Osteocyte (in vitro differentiated cells): Measurements from ENCODE around the gene FRAS1. TPM values are rescaled to one million over a fixed set of nuclear protein-coding genes. Genes with fewer than 3 reads are reported as not detected.

ENCODE experiments used
- DNase-seq: peaks from one replicate; pipeline ENCODE4 v3.0.0; 2021; ENCODE audit warnings: mixed read lengths; ENCODE audit not compliant: unreplicated experiment; ENCODE audit errors: extremely low spot score
- H3K27ac Mint-ChIP-seq: one replicate; pipeline ENCODE4 v1.8.0; 2021; ENCODE audit warnings: mild to moderate bottlenecking, mixed read lengths; ENCODE audit not compliant: unreplicated experiment
- H3K27me3 Mint-ChIP-seq: one replicate; pipeline ENCODE4 v1.8.0; 2021; ENCODE audit warnings: mixed read lengths; ENCODE audit not compliant: unreplicated experiment
- H3K36me3 Mint-ChIP-seq: one replicate; pipeline ENCODE4 v1.8.0; 2021; ENCODE audit warnings: mixed read lengths; ENCODE audit not compliant: unreplicated experiment
- H3K4me1 Mint-ChIP-seq: one replicate; pipeline ENCODE4 v1.8.0; 2021; ENCODE audit warnings: mixed read lengths; ENCODE audit not compliant: unreplicated experiment
- H3K4me3 Mint-ChIP-seq: one replicate; pipeline ENCODE4 v1.8.0; 2021; ENCODE audit warnings: mild to moderate bottlenecking, moderate library complexity, mixed read lengths; ENCODE audit not compliant: unreplicated experiment
- H3K9me3 Mint-ChIP-seq: one replicate; pipeline ENCODE4 v1.8.0; 2021; ENCODE audit warnings: mixed read lengths; ENCODE audit not compliant: unreplicated experiment
- CTCF ChIP-seq: fragments of 200-600 bp; sonication (generic); IDR thresholded peaks from 2 replicates; pipeline ENCODE4 v1.5.0; 2021; ENCODE audit warnings: antibody characterized with exemption, mild to moderate bottlenecking, moderate library complexity
- total RNA-seq: library from RNA; stranded (reverse); gene quantifications from 2 replicates; pipeline ENCODE4 v1.2.1, GENCODE V29; 2021

FRAS1 gene
- total RNA-seq, 1 donor from 2014 or later, result 0.89 TPM

GRCh38 chr4:78313754-78314120, 256.6 kb downstream of the FRAS1 start:
- Mint-ChIP-seq H3K9me3 (no peaks in the 10 kb centered on the region), H3K27ac (no peak overlapping the region), H3K36me3 (no peaks in the 10 kb centered on the region), H3K4me1 (no peaks in the 10 kb centered on the region), H3K4me3 (no peak overlapping the region), H3K27me3 (peaks cover 11% of the 10 kb centered on the region)
- no peak for TF ChIP-seq CTCF
- DNase-seq, result no peak

GRCh38 chr4:78318126-78318525, 261.0 kb downstream of the FRAS1 start:
- no peak overlapping the region for H3K27ac Mint-ChIP-seq
- H3K9me3 Mint-ChIP-seq, result no peaks in the 10 kb centered on the region
- no peak for DNase-seq
- H3K27me3 Mint-ChIP-seq, result peaks cover 9% of the 10 kb centered on the region
- no peak for TF ChIP-seq CTCF
- no peaks in the 10 kb centered on the region for H3K36me3 Mint-ChIP-seq
- H3K4me1 Mint-ChIP-seq, result no peaks in the 10 kb centered on the region
- no peak overlapping the region for H3K4me3 Mint-ChIP-seq

GRCh38 chr4:78320349-78320935, 263.3 kb downstream of the FRAS1 start:
- no peaks in the 10 kb centered on the region for H3K9me3 Mint-ChIP-seq
- no peaks in the 10 kb centered on the region for H3K36me3 Mint-ChIP-seq
- no peak for TF ChIP-seq CTCF
- H3K4me3 Mint-ChIP-seq, result no peak overlapping the region
- no peak overlapping the region for H3K27ac Mint-ChIP-seq
- DNase-seq, result no peak
- no peaks in the 10 kb centered on the region for H3K4me1 Mint-ChIP-seq
- peaks cover 7% of the 10 kb centered on the region for H3K27me3 Mint-ChIP-seq

- H3K27ac Mint-ChIP-seq, result no peak overlapping the region
- H3K36me3 Mint-ChIP-seq, result no peaks in the 10 kb centered on the region
- H3K4me3 Mint-ChIP-seq, result no peak overlapping the region
- no peak for DNase-seq
- no peak for TF ChIP-seq CTCF
- H3K27me3 Mint-ChIP-seq, result peaks cover 7% of the 10 kb centered on the region
- H3K4me1 Mint-ChIP-seq, result no peaks in the 10 kb centered on the region
- no peaks in the 10 kb centered on the region for H3K9me3 Mint-ChIP-seq
These were observed 264.9 kb downstream of the FRAS1 start for GRCh38 chr4:78322032-78322431.

GRCh38 chr4:78323439-78323838, 266.3 kb downstream of the FRAS1 start:
- Mint-ChIP-seq H3K4me3 (no peak overlapping the region), H3K4me1 (no peaks in the 10 kb centered on the region), H3K27me3 (peaks cover 7% of the 10 kb centered on the region), H3K9me3 (no peaks in the 10 kb centered on the region), H3K36me3 (no peaks in the 10 kb centered on the region), H3K27ac (no peak overlapping the region)
- DNase-seq, result no peak
- TF ChIP-seq CTCF, result no peak
